Umbilical cord (tissue), 2 donors: Measurements from ENCODE around the gene PKD1. TPM values are rescaled to one million over a fixed set of nuclear protein-coding genes. Genes with fewer than 3 reads are reported as not detected.

Source experiments
- DNase-seq: peaks from one replicate; pipeline ENCODE4 v3.0.0-alpha.2; 2015; ENCODE audit warnings: low spot score
- total RNA-seq: library from RNA; depleted of rRNA; stranded (reverse); fragments of >200 nt; gene quantifications from one replicate; pipeline ENCODE4 v1.2.3, GENCODE V29; 2014; ENCODE audit warnings: low replicate concordance; ENCODE audit not compliant: insufficient read depth

PKD1 gene
- total RNA-seq, 1 donor from 2014 or later, result 99.9 TPM

- DNase-seq, result no peak
Measured at GRCh38 chr16:2048116-2048543, 87.6 kb downstream of the PKD1 start.

GRCh38 chr16:2047330-2048115, 88.2 kb downstream of the PKD1 start, which contains the start of the genes NTHL1 and TSC2:
Gene NTHL1, minus strand, starts transcription at chr16:2047834. Its CDS starts 11 bp downstream, at chr16:2047823.
Gene TSC2, plus strand, starts transcription at chr16:2047985. Its CDS starts 631 bp downstream, at chr16:2048616.
- peak; percentile 98 for DNase-seq

GRCh38 chr16:2046893-2047329, 88.8 kb downstream of the PKD1 start:
- no peak for DNase-seq

GRCh38 chr16:2045965-2046892, 89.5 kb downstream of the PKD1 start:
- no peak for DNase-seq

GRCh38 chr16:2044541-2044940, 91.2 kb downstream of the PKD1 start:
- no peak for DNase-seq

GRCh38 chr16:2043667-2044451, 91.8 kb downstream of the PKD1 start:
- peak; percentile 41 for DNase-seq

GRCh38 chr16:2042986-2043666, 92.6 kb downstream of the PKD1 start:
- DNase-seq, result no peak

- DNase-seq, result peak; percentile 19
Measured at GRCh38 chr16:2042171-2042985, 93.3 kb downstream of the PKD1 start.

- DNase-seq, result no peak
Measured at GRCh38 chr16:2040787-2041522, 94.7 kb downstream of the PKD1 start.

GRCh38 chr16:2040041-2040786, 95.5 kb downstream of the PKD1 start:
- DNase-seq, result no peak

GRCh38 chr16:2039274-2040031, 96.2 kb downstream of the PKD1 start:
- peak; percentile 97 for DNase-seq

Other genes starting within 250 kb of the PKD1 start
- gene HS3ST6, start 217.5 kb downstream of the PKD1 start, total RNA-seq, result not detected
- gene MSRB1, start 192.7 kb downstream of the PKD1 start, total RNA-seq, result 2.2 TPM
- gene RPL3L, start 181.2 kb downstream of the PKD1 start, total RNA-seq, result not detected
- gene NDUFB10, start 176.4 kb downstream of the PKD1 start, total RNA-seq, result 111 TPM
- 1,669 TPM for gene RPS2, start 171.1 kb downstream of the PKD1 start, total RNA-seq
- gene RNF151, start 169.0 kb downstream of the PKD1 start, total RNA-seq, result not detected
- 10.4 TPM for gene TBL3, start 163.8 kb downstream of the PKD1 start, total RNA-seq
- gene NOXO1, start 154.4 kb downstream of the PKD1 start, total RNA-seq, result not detected
- gene GFER, start 151.7 kb downstream of the PKD1 start, total RNA-seq, result 12.0 TPM
- 2.4 TPM for gene SYNGR3, start 145.9 kb downstream of the PKD1 start, total RNA-seq
- gene ZNF598, start 126.1 kb downstream of the PKD1 start, total RNA-seq, result 4.8 TPM
- gene NPW, start 116.1 kb downstream of the PKD1 start, total RNA-seq, result not detected
- 30.3 TPM for gene NHERF2, start 109.0 kb downstream of the PKD1 start, total RNA-seq
- 10.4 TPM for gene NTHL1, start 88.1 kb downstream of the PKD1 start, total RNA-seq
- gene TSC2, start 87.9 kb downstream of the PKD1 start, total RNA-seq, result 50.1 TPM
- gene RAB26, start 12.7 kb upstream of the PKD1 start, total RNA-seq, result 0.48 TPM
- gene TRAF7, start 19.9 kb upstream of the PKD1 start, total RNA-seq, result 22.9 TPM
- gene CASKIN1, start 60.7 kb upstream of the PKD1 start, total RNA-seq, result not detected
- 25.8 TPM for gene MLST8, start 69.6 kb upstream of the PKD1 start, total RNA-seq
- gene BRICD5, start 75.0 kb upstream of the PKD1 start, total RNA-seq, result 3.6 TPM
- gene PGP, start 78.9 kb upstream of the PKD1 start, total RNA-seq, result 7.9 TPM
- gene E4F1, start 87.7 kb upstream of the PKD1 start, total RNA-seq, result 14.7 TPM
- gene DNASE1L2, start 100.5 kb upstream of the PKD1 start, total RNA-seq, result not detected
- 24.6 TPM for gene ECI1, start 115.7 kb upstream of the PKD1 start, total RNA-seq
- gene RNPS1, start 132.2 kb upstream of the PKD1 start, total RNA-seq, result 51.3 TPM
- 0.72 TPM for gene ABCA3, start 204.8 kb upstream of the PKD1 start, total RNA-seq